AG04450 (cell line): Measurements from ENCODE around the gene PLA2G4E. TPM values are rescaled to one million over a fixed set of nuclear protein-coding genes. Genes with fewer than 3 reads are reported as not detected.

Experiments used
- CTCF ChIA-PET: fragments of 300-600, 350-600 bp; formaldehyde crosslinking; extraction: SDS; loops from one replicate; lab custom pipeline; 2022; ENCODE audit warnings: antibody characterized with exemption, inconsistent platforms; lab: Charles Lee
- POLR2A ChIA-PET: fragments of 350-600 bp; formaldehyde crosslinking; extraction: SDS; loops from one replicate; lab custom pipeline; 2021; ENCODE audit warnings: antibody characterized with exemption, inconsistent platforms; lab: Yijun Ruan, JAX
- DNase-seq: peaks from one replicate; pipeline ENCODE4 v3.0.0-alpha.2; 2011; ENCODE audit warnings: low read depth, low spot score
- H3K27ac ChIP-seq: one replicate; pipeline ENCODE4 v1.5.1; 2012; ENCODE audit warnings: low read depth, low read length, control low read depth
- H3K27me3 ChIP-seq: one replicate; pipeline ENCODE4 v1.6.0; 2012; ENCODE audit warnings: low read length; ENCODE audit not compliant: control insufficient read depth, insufficient read depth
- H3K4me3 ChIP-seq: 2 replicates; pipeline ENCODE4 v1.5.1; 2011; ENCODE audit warnings: mild to moderate bottlenecking, low read depth, low read length, control low read depth
- H3K9me3 ChIP-seq: 2 replicates; pipeline ENCODE4 v1.5.1; 2012; ENCODE audit warnings: low read length; ENCODE audit not compliant: control insufficient read depth, insufficient read depth
- CTCF ChIP-seq: IDR thresholded peaks from 2 replicates; pipeline ENCODE4 v1.5.1; 2011; ENCODE audit warnings: low read depth, low read length, control low read depth, inconsistent platforms
- polyA plus RNA-seq: library from polyadenylated mRNA; depleted of rRNA; stranded (reverse); fragments of >200 nt; gene quantifications from 2 replicates; pipeline ENCODE4 v1.2.3, GENCODE V29; 2011

The PLA2G4E gene
- polyA plus RNA-seq, 1 experiment, result not detected

GRCh38 chr15:41958002-41958420 lies 62.8 kb downstream of the PLA2G4E start:
- no peak overlapping the region for H3K4me3 ChIP-seq
- no peak for TF ChIP-seq CTCF
- no peak for DNase-seq
- POLR2A ChIA-PET, result no interaction called here
- H3K9me3 ChIP-seq, result no peaks in the 10 kb centered on the region
- H3K27ac ChIP-seq, result no peak overlapping the region
- H3K27me3 ChIP-seq, result no peaks in the 10 kb centered on the region
- CTCF ChIA-PET, result no interaction called here

DNA sequence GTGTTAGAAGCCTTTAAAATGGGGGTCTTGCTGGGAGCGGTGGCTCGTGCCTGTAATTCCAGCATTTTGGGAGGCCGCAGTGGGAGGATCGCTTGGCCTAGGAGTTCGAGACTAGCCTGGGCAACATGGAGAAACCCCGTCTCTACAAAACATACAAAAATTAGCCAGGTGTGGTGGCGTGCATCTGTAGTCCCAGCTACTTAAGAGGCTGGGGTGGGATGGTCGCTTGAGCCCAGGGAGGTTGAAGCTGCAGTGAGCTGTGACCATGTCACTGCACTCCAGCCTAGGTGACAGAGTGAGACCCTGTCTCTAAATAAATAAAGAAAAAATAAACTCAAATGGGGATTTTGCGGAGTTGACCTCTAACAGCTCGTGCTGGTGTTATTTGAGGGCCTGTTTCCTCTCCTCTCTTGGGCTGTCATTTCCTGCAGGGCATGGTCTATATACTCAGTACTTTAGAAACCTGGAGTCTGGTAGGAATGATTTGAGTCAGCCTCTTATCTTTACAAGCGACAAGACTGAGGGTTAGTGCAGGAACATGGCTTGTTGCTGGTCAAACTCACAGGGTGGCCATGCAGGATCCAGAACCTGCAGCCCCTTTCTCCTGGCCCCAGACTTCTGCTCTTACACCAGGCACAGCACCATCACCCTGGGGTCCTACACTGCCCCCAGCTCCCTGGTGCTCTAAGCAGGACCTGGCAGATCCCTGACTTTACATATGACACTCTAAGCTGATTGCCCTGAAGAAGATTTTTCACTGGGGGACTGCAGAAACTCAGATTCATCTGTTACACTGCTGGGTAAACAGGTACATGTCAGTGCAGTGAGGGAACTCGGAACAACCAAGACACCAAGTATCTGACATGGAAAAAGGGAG lies 63.6 kb downstream of the PLA2G4E start:
- ChIA-PET CTCF (no interaction called here), POLR2A (no interaction called here)
- H3K9me3 ChIP-seq, result no peaks in the 10 kb centered on the region
- no peaks in the 10 kb centered on the region for H3K27me3 ChIP-seq
- H3K27ac ChIP-seq, result no peak overlapping the region
- no peak overlapping the region for H3K4me3 ChIP-seq
- TF ChIP-seq CTCF, result no peak
- DNase-seq, result no peak

DNA sequence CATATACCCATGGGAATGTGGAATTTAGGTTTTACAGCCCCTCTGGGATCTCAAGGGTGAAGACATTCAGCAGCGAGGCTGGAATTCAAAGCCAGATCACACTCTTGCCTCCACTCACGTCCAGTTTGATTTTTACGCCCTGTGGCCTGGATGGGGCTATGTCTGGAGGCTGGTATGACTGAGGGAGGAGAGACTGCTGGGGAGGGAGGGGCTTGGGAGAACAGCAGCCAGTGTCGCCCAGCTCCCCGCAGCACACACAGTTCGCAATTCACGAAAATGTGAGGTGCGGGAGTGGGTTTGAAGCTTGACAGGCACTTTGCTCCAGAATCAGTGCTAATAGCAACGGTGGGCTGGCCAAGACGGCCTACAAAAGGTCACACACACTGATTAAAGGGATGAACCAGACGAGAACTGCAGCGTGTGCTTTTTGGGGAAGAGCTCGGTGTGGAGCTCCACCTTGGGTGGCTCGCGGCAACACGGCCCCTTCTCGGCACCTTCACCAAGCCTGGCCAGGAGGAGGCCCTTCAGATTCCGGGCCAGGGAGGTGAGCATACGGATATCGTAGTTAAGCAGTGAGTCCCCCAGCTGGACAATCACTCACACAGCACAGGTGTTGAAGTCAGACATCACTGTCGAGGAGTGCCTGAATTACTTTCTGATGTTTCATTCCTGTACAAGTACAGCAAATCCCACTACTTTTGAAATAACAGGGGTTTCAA lies 64.9 kb downstream of the PLA2G4E start:
- no peak for DNase-seq
- no peaks in the 10 kb centered on the region for H3K27me3 ChIP-seq
- ChIA-PET POLR2A (no interaction called here), CTCF (no interaction called here)
- H3K9me3 ChIP-seq, result no peaks in the 10 kb centered on the region
- no peak overlapping the region for H3K4me3 ChIP-seq
- no peak overlapping the region for H3K27ac ChIP-seq
- no peak for TF ChIP-seq CTCF

GRCh38 chr15:41955100-41955499 lies 65.7 kb downstream of the PLA2G4E start:
- ChIA-PET POLR2A (no interaction called here), CTCF (no interaction called here)
- no peaks in the 10 kb centered on the region for H3K9me3 ChIP-seq
- no peak for DNase-seq
- no peaks in the 10 kb centered on the region for H3K27me3 ChIP-seq
- no peak for TF ChIP-seq CTCF
- H3K27ac ChIP-seq, result no peak overlapping the region
- no peak overlapping the region for H3K4me3 ChIP-seq

DNA sequence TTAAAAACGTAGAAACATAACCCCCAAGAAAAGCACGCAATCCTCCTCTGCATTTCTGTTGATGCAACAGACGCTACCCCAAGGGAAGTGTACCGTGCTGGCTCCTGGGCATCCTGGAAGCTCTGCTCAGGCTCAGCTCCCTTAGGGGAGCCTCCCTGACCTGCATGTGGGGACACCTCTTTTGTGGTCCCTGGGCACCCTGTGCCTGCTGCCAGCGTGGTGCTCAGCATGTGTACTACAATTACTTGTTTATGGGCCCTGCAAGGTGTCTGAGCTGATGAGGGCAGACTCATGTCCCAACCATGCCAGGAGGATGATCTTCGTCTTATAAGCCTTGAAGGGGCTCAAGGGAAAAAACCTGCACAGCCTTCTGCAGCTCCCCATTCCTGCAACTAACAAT lies 66.8 kb downstream of the PLA2G4E start:
- ChIA-PET POLR2A (no interaction called here), CTCF (no interaction called here)
- Histone ChIP-seq H3K27me3 (no peaks in the 10 kb centered on the region), H3K4me3 (no peak overlapping the region), H3K9me3 (no peaks in the 10 kb centered on the region), H3K27ac (no peak overlapping the region)
- TF ChIP-seq CTCF, result no peak
- no peak for DNase-seq
